PC-9 (cell line): ENCODE results near the gene GGT1. TPM values are rescaled to one million over a fixed set of nuclear protein-coding genes. Genes with fewer than 3 reads are reported as not detected.
A peak's percentile ranks its signal among the peaks of the same experiment; 100 is the strongest.
"Not testable (repeated sequence)": the region's sequence is repeated elsewhere in the genome, so short reads cannot be mapped to it uniquely, and the experiment has no call there.

Source experiments
- BruUV-seq: library from RNA; stranded (reverse); fragments of 400-500 nt; replicated peaks from 2 replicates; lab custom pipeline; 2021; lab: Mats Ljungman, UMichigan
- CTCF ChIA-PET: fragments of 300-600 bp; sonication (Branson Sonifier 250); formaldehyde crosslinking; loops from one replicate; lab custom pipeline; 2022; ENCODE audit warnings: antibody characterized with exemption; lab: Charles Lee
- POLR2A ChIA-PET: fragments of 300-600 bp; sonication (Branson Sonifier 250); formaldehyde crosslinking; loops from one replicate; lab custom pipeline; 2022; ENCODE audit warnings: antibody characterized with exemption; ENCODE audit not compliant: unreplicated experiment; lab: Charles Lee
- DNase-seq, 2 experiments: peaks; one replicate each; pipeline versions ENCODE4 v3.0.0 to v3.0.0-alpha.2; 2015 to 2022; ENCODE audit warnings: mixed read lengths in 1 of 2
- H2AFZ ChIP-seq: fragments of 200-600 bp; sonication (generic); 2 replicates; pipeline ENCODE4 v1.8.1; 2017; ENCODE audit warnings: antibody characterized with exemption
- H3F3A ChIP-seq: fragments of 200-600 bp; sonication (generic); 2 replicates; pipeline ENCODE4 v1.8.1; 2017; ENCODE audit warnings: antibody characterized with exemption, mild to moderate bottlenecking, low read depth; ENCODE audit not compliant: insufficient read depth
- H3K27ac ChIP-seq: fragments of 200-600 bp; sonication (generic); 2 replicates; pipeline ENCODE4 v1.6.1; 2016; ENCODE audit warnings: mixed run types
- H3K27me3 ChIP-seq: fragments of 200-600 bp; sonication (generic); 2 replicates; pipeline ENCODE4 v1.6.1; 2016; ENCODE audit warnings: low read depth, mixed run types; ENCODE audit not compliant: insufficient read depth
- H3K36me3 ChIP-seq: fragments of 200-600 bp; sonication (generic); 2 replicates; pipeline ENCODE4 v1.6.1; 2016; ENCODE audit warnings: low read depth, mixed run types
- H3K4me1 ChIP-seq: fragments of 200-600 bp; sonication (generic); replicated peaks from 2 replicates; pipeline ENCODE4 v1.6.1; 2016; ENCODE audit warnings: mixed run types; ENCODE audit not compliant: insufficient read depth
- H3K4me2 ChIP-seq: fragments of 200-600 bp; sonication (generic); 2 replicates; pipeline ENCODE4 v1.6.1; 2017; ENCODE audit warnings: mixed run types
- H3K4me3 ChIP-seq: fragments of 200-600 bp; sonication (generic); 2 replicates; pipeline ENCODE4 v1.6.1; 2016; ENCODE audit warnings: mixed run types
- H3K79me2 ChIP-seq: fragments of 200-600 bp; sonication (generic); 2 replicates; pipeline ENCODE4 v1.6.1; 2017; ENCODE audit warnings: low read depth, mixed run types
- H3K9me2 ChIP-seq: fragments of 200-600 bp; sonication (generic); 2 replicates; pipeline ENCODE4 v1.8.1; 2017; ENCODE audit warnings: mild to moderate bottlenecking; ENCODE audit not compliant: insufficient read depth
- H3K9me3 ChIP-seq: fragments of 200-600 bp; sonication (generic); 2 replicates; pipeline ENCODE4 v1.8.1; 2016; ENCODE audit warnings: low read depth; ENCODE audit not compliant: insufficient read depth
- H4K20me1 ChIP-seq: fragments of 200-600 bp; sonication (generic); 2 replicates; pipeline ENCODE4 v1.8.1; 2017; ENCODE audit not compliant: insufficient read depth
- EZH2 ChIP-seq: fragments of 200-600 bp; sonication (generic); IDR thresholded peaks from 2 replicates; pipeline ENCODE4 v1.8.0; 2017; ENCODE audit warnings: antibody characterized with exemption, low read depth
- intact Hi-C: fragments of 100-400 bp; cut with micrococcal nuclease; formaldehyde crosslinking; loops from one replicate; pipeline ENCODE4 v1.10.0; 2022; ENCODE audit not compliant: unreplicated experiment
- total RNA-seq: library from RNA; stranded (reverse); gene quantifications from 2 replicates; pipeline ENCODE4 v1.2.3, GENCODE V29; 2021
- TF ChIP-seq, protein P1 (sequence below): fragments of 200-600 bp; sonication (generic); conservative IDR thresholded peaks from 2 replicates; pipeline ENCODE4 v1.6.1; 2017; ENCODE audit warnings: mixed run types, antibody characterized with exemption, mild to moderate bottlenecking, moderate library complexity

The GGT1 gene
- total RNA-seq, 1 experiment from 2014 or later, result 7.4 TPM

DNA sequence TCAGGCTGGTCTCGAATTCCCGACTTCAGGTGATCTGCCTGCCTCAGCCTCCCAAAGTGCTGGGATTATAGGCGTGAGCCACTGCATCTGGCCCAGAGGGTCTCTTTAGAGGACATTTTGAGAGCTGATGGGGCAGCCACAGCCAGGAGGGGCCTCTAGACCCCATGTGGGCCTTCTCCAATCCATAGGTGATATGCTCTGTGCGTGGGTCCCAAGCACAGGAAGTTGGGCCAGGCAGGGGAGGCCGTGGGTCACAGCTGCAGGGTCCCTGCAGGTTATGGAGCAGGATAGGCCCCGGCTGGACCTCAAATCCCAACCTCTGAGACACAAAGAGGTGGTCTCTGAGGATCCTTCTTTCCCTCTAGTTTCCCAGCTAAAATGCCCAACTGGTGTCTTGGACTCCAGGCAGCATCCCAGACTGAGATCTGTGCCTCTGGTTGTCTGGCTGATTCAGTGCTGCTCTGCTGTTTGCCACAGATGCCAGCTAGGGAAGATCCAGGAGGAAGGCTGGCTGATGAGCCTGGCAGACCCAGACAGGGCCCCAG, 11.6 kb upstream of the GGT1 start:
- intact Hi-C loops, result no loop called here
- Histone ChIP-seq H3K79me2 (no peaks in the 10 kb centered on the region), H2AFZ (no peak overlapping the region), H3K9me2 (no peaks in the 10 kb centered on the region), H3K4me2 (no peak overlapping the region), H3F3A (0 out of 2 replicates have a peak, but pooled peaks cover 3% of the 10 kb centered on the region), H4K20me1 (no peaks in the 10 kb centered on the region), H3K4me3 (no peak overlapping the region), H3K27me3 (no peaks in the 10 kb centered on the region), H3K9me3 (no peaks in the 10 kb centered on the region), H3K4me1 (peaks cover 13% of the 10 kb centered on the region), H3K36me3 (no peaks in the 10 kb centered on the region), H3K27ac (no peak overlapping the region)
- ChIA-PET CTCF (no interaction called here), POLR2A (no interaction called here)
- DNase-seq, result no peak
- no TSS peak for BruUV-seq
- TF ChIP-seq, protein P1, sequence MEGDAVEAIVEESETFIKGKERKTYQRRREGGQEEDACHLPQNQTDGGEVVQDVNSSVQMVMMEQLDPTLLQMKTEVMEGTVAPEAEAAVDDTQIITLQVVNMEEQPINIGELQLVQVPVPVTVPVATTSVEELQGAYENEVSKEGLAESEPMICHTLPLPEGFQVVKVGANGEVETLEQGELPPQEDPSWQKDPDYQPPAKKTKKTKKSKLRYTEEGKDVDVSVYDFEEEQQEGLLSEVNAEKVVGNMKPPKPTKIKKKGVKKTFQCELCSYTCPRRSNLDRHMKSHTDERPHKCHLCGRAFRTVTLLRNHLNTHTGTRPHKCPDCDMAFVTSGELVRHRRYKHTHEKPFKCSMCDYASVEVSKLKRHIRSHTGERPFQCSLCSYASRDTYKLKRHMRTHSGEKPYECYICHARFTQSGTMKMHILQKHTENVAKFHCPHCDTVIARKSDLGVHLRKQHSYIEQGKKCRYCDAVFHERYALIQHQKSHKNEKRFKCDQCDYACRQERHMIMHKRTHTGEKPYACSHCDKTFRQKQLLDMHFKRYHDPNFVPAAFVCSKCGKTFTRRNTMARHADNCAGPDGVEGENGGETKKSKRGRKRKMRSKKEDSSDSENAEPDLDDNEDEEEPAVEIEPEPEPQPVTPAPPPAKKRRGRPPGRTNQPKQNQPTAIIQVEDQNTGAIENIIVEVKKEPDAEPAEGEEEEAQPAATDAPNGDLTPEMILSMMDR, result no peak
- TF ChIP-seq EZH2, result no peak

DNA sequence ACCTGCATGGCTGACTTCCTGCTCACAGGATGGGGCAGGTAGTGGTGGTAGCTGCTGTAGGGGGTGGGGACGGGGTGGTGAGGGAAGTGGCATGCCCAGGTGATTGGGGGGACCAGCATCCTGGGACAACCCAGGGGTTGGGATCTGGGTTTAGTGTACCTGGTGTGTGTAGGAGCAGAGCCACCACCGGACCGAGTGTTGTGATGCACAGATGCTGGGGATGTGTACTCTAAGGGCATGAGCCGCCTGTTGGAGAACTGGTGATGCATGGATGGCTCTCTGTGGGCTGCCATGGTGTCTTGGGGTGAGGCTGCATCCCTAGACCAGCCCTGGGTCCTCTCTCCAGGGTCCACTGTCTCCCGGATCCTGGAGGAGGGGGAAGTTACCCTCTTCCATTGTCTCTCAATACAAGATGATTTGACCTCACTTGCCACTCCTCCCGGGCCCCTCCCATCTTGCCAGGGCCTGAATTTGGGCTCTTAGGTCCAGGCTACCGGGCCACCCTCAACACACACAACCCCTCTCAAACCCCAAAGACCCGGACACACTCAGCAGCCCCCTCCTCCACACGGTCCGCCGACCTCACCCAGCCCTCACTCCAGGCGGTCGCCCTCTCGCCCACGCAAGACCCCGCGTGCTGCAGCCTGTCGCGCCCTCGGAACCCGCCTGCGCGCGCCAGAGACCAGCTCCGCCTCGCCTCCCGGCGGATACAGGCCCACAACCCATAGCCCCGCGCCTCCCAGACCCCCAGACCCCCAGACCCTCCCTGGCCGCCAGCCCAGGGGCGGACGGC, 10.7 kb upstream of the GGT1 start:
- Histone ChIP-seq H3K4me1 (peaks cover 13% of the 10 kb centered on the region), H3K4me3 (peak overlapping the region; percentile 61; the same call in 1 of the 2 replicates), H3K4me2 (peak overlapping the region; percentile 89), H4K20me1 (no peaks in the 10 kb centered on the region), H3K9me3 (no peaks in the 10 kb centered on the region), H3K9me2 (no peaks in the 10 kb centered on the region), H3F3A (0 out of 2 replicates have a peak, but pooled peaks cover 3% of the 10 kb centered on the region), H3K27ac (no peak overlapping the region), H3K36me3 (no peaks in the 10 kb centered on the region), H2AFZ (peak overlapping the region; percentile 85), H3K27me3 (no peaks in the 10 kb centered on the region), H3K79me2 (no peaks in the 10 kb centered on the region)
- TF ChIP-seq, protein P1, result no peak
- TF ChIP-seq EZH2, result no peak
- DNase-seq, result no peak
- no TSS peak for BruUV-seq
- POLR2A ChIA-PET, result no interaction called here
- intact Hi-C loops, result no loop called here
- CTCF ChIA-PET, result no interaction called here

DNA sequence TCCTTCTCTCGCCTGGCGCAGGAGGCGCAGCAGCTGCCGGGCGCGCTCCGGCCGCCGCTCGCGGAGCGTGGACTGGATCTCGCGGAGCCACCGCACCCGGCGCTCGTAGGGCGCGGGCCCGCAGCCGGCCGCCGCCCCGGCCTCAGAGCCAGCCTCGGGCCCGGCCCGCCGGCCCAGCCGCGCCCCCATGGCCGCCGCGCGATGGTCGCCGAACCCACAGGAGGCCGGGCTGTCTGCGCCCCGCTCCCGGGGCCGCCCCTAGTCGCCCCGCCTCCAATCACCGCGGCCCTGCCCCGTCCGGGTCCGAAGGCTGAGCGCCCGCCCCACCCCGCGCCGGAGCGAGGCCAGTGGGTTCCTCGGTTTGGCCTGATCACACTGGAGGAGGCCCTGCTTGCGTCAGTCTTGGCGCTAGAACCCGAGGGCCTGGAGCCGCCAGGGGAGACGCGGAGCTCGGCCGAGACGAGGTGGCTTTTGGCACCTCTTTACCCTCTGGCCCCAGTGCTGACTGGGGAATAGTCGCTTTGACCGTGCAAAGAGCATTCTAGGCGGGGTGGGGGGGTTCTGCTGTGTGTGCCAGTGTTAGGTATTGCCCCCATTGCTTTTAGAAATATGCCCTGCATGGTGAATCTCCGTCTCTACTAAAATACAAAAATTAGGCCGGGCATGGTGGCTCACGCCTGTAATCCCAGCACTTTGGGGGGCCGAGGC, 10.0 kb upstream of the GGT1 start, which contains the start of gene LRRC75B:
LRRC75B (minus strand) TSS at position 223 of the 708 bp plus-strand sequence; CDS start at position 189, 34 bp downstream.
- CTCF ChIA-PET, result no interaction called here
- intact Hi-C loops, result no loop called here

DNA sequence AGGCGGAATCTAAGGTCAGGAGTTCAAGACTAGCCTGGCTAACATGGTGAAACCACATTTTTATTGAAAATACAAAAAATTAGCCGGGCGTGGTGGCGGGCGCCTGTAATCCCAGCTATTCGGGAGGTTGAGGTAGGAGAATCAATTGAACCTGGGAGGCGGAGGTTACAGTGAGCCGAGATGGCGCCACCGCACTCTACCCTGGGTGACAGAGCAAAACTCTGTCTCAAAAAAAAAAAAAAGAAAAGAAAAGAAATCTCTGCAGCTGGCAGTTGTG, 9.5 kb upstream of the GGT1 start:
- peak overlapping the region; percentile 89 for H3K4me2 ChIP-seq
- H2AFZ ChIP-seq, CTCF ChIA-PET, H3K36me3 ChIP-seq, H3K9me3 ChIP-seq, H4K20me1 ChIP-seq, DNase-seq, H3K27ac ChIP-seq, H3K4me1 ChIP-seq, BruUV-seq, intact Hi-C loops, H3K9me2 ChIP-seq, POLR2A ChIA-PET, H3K79me2 ChIP-seq, H3K27me3 ChIP-seq, H3F3A ChIP-seq: not testable (repeated sequence)
- H3K4me3 ChIP-seq, result peak overlapping the region; percentile 61; the same call in 1 of the 2 replicates

More for the DNA sequence above, 10.0 kb upstream of the GGT1 start, which contains the start of gene LRRC75B:
- DNase-seq, result peak; percentile 52 to 60
- Histone ChIP-seq H3K36me3 (no peaks in the 10 kb centered on the region), H3K9me2 (no peaks in the 10 kb centered on the region), H4K20me1 (no peaks in the 10 kb centered on the region), H3K4me3 (peak within 1 kb of the TSS; percentile 61; the same call in 1 of the 2 replicates), H2AFZ (peak within 1 kb of the TSS; percentile 85), H3K4me2 (peak within 1 kb of the TSS; percentile 89), H3K9me3 (no peaks in the 10 kb centered on the region), H3K27ac (no peak within 1 kb of the TSS), H3K27me3 (no peaks in the 10 kb centered on the region), H3K4me1 (peaks cover 12% of the 10 kb centered on the region), H3F3A (0 out of 2 replicates have a peak, but pooled peaks cover 3% of the 10 kb centered on the region), H3K79me2 (no peaks in the 10 kb centered on the region)
- TF ChIP-seq EZH2, result no peak
- TF ChIP-seq, protein P1, result no peak
- POLR2A ChIA-PET, result no interaction called here
- BruUV-seq, result no TSS peak
